Activated CD8-positive, alpha-beta T cell treated with anti-CD3 and anti-CD28 coated beads, Interleukin-2, amount 10 ng/mL, durations not matched to agents 7 days and 5 days (primary cell): Measurements from ENCODE around the gene CNN1. TPM values are rescaled to one million over a fixed set of nuclear protein-coding genes. Genes with fewer than 3 reads are reported as not detected.
"Not testable (repeated sequence)": the region's sequence is repeated elsewhere in the genome, so short reads cannot be mapped to it uniquely, and the experiment has no call there.

Source experiments
- ATAC-seq: fragments of 150-1000 bp; cut with Tn5 transposase; one replicate; pipeline ENCODE4 v1.10.0; 2021; ENCODE audit warnings: moderate library complexity
- CTCF ChIA-PET: fragments of 350-600 bp; sonication (Branson Sonifier 250); formaldehyde crosslinking; loops from one replicate; lab custom pipeline; 2021; ENCODE audit warnings: antibody characterized with exemption; lab: Charles Lee
- POLR2A ChIA-PET: fragments of 350-600 bp; sonication (Branson Sonifier 250); formaldehyde crosslinking; loops from one replicate; lab custom pipeline; 2021; ENCODE audit warnings: antibody characterized with exemption; lab: Charles Lee
- DNase-seq: peaks from one replicate; pipeline ENCODE4 v3.0.0-alpha.2; 2020
- H3K27ac Mint-ChIP-seq: one replicate; pipeline ENCODE4 v1.8.0; 2021; ENCODE audit warnings: mild to moderate bottlenecking, mixed read lengths
- H3K27me3 Mint-ChIP-seq: one replicate; pipeline ENCODE4 v1.8.0; 2021; ENCODE audit warnings: low read depth, mixed read lengths
- H3K36me3 Mint-ChIP-seq: one replicate; pipeline ENCODE4 v1.8.0; 2021; ENCODE audit warnings: low read depth, mixed read lengths
- H3K4me1 Mint-ChIP-seq: one replicate; pipeline ENCODE4 v1.8.0; 2021; ENCODE audit warnings: low read depth, mixed read lengths
- H3K4me3 Mint-ChIP-seq: one replicate; pipeline ENCODE4 v1.8.0; 2021; ENCODE audit warnings: mild to moderate bottlenecking, mixed read lengths
- H3K9me3 Mint-ChIP-seq: one replicate; pipeline ENCODE4 v1.8.0; 2022; ENCODE audit warnings: mixed read lengths; ENCODE audit not compliant: insufficient read depth
- microRNA-seq: library from miRNA; unstranded; fragments of <30 nt; microRNA quantifications from one replicate; pipeline ENCODE4 v1.2.0, GENCODE V29; 2022
- total RNA-seq, 2 experiments: library from RNA; stranded (reverse); gene quantifications; one replicate each; pipeline ENCODE4 v1.2.3, GENCODE V29; 2021

CNN1 gene
- total RNA-seq, 2 experiments from 2014 or later, result not detected

- POLR2A ChIA-PET, result no interaction called here
Measured at GRCh38 chr19:11594084-11594483, 55.4 kb downstream of the CNN1 start.

GRCh38 chr19:11596156-11596555, 57.5 kb downstream of the CNN1 start:
- ChIA-PET POLR2A (no interaction called here), CTCF (no interaction called here)

More at GRCh38 chr19:11594084-11594483, 55.4 kb downstream of the CNN1 start:
- Mint-ChIP-seq H3K9me3 (no peaks in the 10 kb centered on the region), H3K27ac (no peak overlapping the region), H3K27me3 (no peaks in the 10 kb centered on the region), H3K4me3 (no peak overlapping the region), H3K36me3 (peaks cover 4% of the 10 kb centered on the region), H3K4me1 (peaks cover 19% of the 10 kb centered on the region)
- no peak for DNase-seq
- CTCF ChIA-PET, result interaction anchor here (0.9 to 2.2 kb wide), 3 partner anchors 34 to 39 kb away, joined by 3 to 7 read pairs (median 6); partner anchors contain the start of gene ELOF1
- ATAC-seq, result no peak

GRCh38 chr19:11597202-11598102, 58.8 kb downstream of the CNN1 start, which contains the start of gene ZNF627:
ZNF627 (plus strand) TSS chr19:11597483; CDS start chr19:11597628, 145 bp downstream.
- peak; percentile 100 for ATAC-seq
- H3K36me3 Mint-ChIP-seq, result peaks cover 16% of the 10 kb centered on the region
- peak within 1 kb of the TSS; percentile 84 for H3K4me3 Mint-ChIP-seq
- ChIA-PET POLR2A (interaction anchor here (0.8 kb wide), 1 partner anchor 16 kb away, joined by 3 read pairs; no protein-coding TSS in a partner anchor), CTCF (interaction anchor here (0.9 to 1.0 kb wide), 2 partner anchors 9 to 61 kb away, joined by 3 read pairs; no protein-coding TSS in a partner anchor)
- peak within 1 kb of the TSS; percentile 85 for H3K27ac Mint-ChIP-seq
- DNase-seq, result peak; percentile 99
- H3K4me1 Mint-ChIP-seq, result peaks cover 25% of the 10 kb centered on the region
- H3K27me3 Mint-ChIP-seq, result no peaks in the 10 kb centered on the region
- H3K9me3 Mint-ChIP-seq, result no peaks in the 10 kb centered on the region

More at GRCh38 chr19:11596156-11596555, 57.5 kb downstream of the CNN1 start:
- Mint-ChIP-seq H3K4me1 (peaks cover 25% of the 10 kb centered on the region), H3K36me3 (peaks cover 10% of the 10 kb centered on the region), H3K9me3 (no peaks in the 10 kb centered on the region), H3K27me3 (no peaks in the 10 kb centered on the region), H3K27ac (peak overlapping the region; percentile 85), H3K4me3 (peak overlapping the region; percentile 84)
- ATAC-seq (no peak), DNase-seq (no peak)

- Mint-ChIP-seq H3K4me1 (peaks cover 25% of the 10 kb centered on the region), H3K27ac (peak overlapping the region; percentile 80), H3K27me3 (no peaks in the 10 kb centered on the region), H3K36me3 (peaks cover 22% of the 10 kb centered on the region), H3K4me3 (peak overlapping the region; percentile 84), H3K9me3 (peaks cover 3% of the 10 kb centered on the region)
- ATAC-seq, result no peak
- DNase-seq, result no peak
- ChIA-PET CTCF (interaction anchor here (0.9 to 1.0 kb wide), 2 partner anchors 10 to 62 kb away, joined by 3 read pairs; no protein-coding TSS in a partner anchor), POLR2A (interaction anchor here (0.8 kb wide), 1 partner anchor 16 kb away, joined by 3 read pairs; no protein-coding TSS in a partner anchor)
Measured at GRCh38 chr19:11598103-11598483, 59.4 kb downstream of the CNN1 start.

GRCh38 chr19:11598746-11599145, 60.1 kb downstream of the CNN1 start:
- Mint-ChIP-seq H3K4me1 (peaks cover 25% of the 10 kb centered on the region), H3K4me3 (peak overlapping the region; percentile 47), H3K36me3 (peaks cover 23% of the 10 kb centered on the region), H3K9me3 (peaks cover 6% of the 10 kb centered on the region), H3K27me3 (no peaks in the 10 kb centered on the region), H3K27ac (no peak overlapping the region)
- DNase-seq, result no peak
- CTCF ChIA-PET, result no interaction called here
- POLR2A ChIA-PET, result interaction anchor here (0.9 kb wide), 1 partner anchor 27 kb away, joined by 4 read pairs; no protein-coding TSS in a partner anchor
- ATAC-seq, result no peak

GRCh38 chr19:11599704-11600103, 61.1 kb downstream of the CNN1 start:
- H3K27ac Mint-ChIP-seq, H3K27me3 Mint-ChIP-seq, DNase-seq, ATAC-seq, H3K4me3 Mint-ChIP-seq, CTCF ChIA-PET: not testable (repeated sequence)
- peaks cover 25% of the 10 kb centered on the region for H3K4me1 Mint-ChIP-seq
- H3K36me3 Mint-ChIP-seq, result peaks cover 32% of the 10 kb centered on the region
- POLR2A ChIA-PET, result interaction anchor here (0.9 kb wide), 1 partner anchor 26 kb away, joined by 4 read pairs; no protein-coding TSS in a partner anchor
- H3K9me3 Mint-ChIP-seq, result peaks cover 11% of the 10 kb centered on the region

Small RNA genes within 50 kb of the gene (microRNA-seq; reads per million reads assigned to microRNA genes)
- gene MIR7974, result not detected

Other genes starting within 250 kb of the CNN1 start
- gene TSPAN16, start 242.7 kb upstream of the CNN1 start, total RNA-seq, result not detected
- gene RAB3D, start 199.2 kb upstream of the CNN1 start, total RNA-seq, result 1 to 10 TPM; 7.6 to 7.9 TPM
- gene TMEM205, start 192.6 kb upstream of the CNN1 start, total RNA-seq, result 10 to 100 TPM; 23.6 to 29.6 TPM
- 10 to 100 TPM in 1 of 2 experiments, 1 to 10 TPM in 1; 9.9 to 13.6 TPM for gene CCDC159, start 192.3 kb upstream of the CNN1 start, total RNA-seq
- 1 to 10 TPM; 1.1 TPM for gene PLPPR2, start 183.4 kb upstream of the CNN1 start, total RNA-seq
- gene SWSAP1, start 164.2 kb upstream of the CNN1 start, total RNA-seq, result 1 to 10 TPM; 3.1 to 3.4 TPM
- 1 to 10 TPM; 6.4 to 8.8 TPM for gene EPOR, start 154.5 kb upstream of the CNN1 start, total RNA-seq
- not detected for gene RGL3, start 119.5 kb upstream of the CNN1 start, total RNA-seq
- not detected for gene ODAD3, start 103.7 kb upstream of the CNN1 start, total RNA-seq
- gene PRKCSH, start 103.2 kb upstream of the CNN1 start, total RNA-seq, result 100 to 1,000 TPM; 285 to 302 TPM
- under 1 TPM in 1 of 2 experiments, not detected in 1; 0.71 TPM for gene ELAVL3, start 57.8 kb upstream of the CNN1 start, total RNA-seq
- 10 to 100 TPM; 20.1 to 21.8 TPM for gene ZNF653, start 33.0 kb upstream of the CNN1 start, total RNA-seq
- 10 to 100 TPM; 28.9 to 31.6 TPM for gene ECSIT, start 9.7 kb upstream of the CNN1 start, total RNA-seq
- 10 to 100 TPM; 47.9 to 52.8 TPM for gene ELOF1, start 20.4 kb downstream of the CNN1 start, total RNA-seq
- gene ACP5, start 38.8 kb downstream of the CNN1 start, total RNA-seq, result 1 to 10 TPM; 9.8 to 9.9 TPM
- gene ZNF627, start 58.6 kb downstream of the CNN1 start, total RNA-seq, result 1 to 10 TPM; 3.7 to 4.8 TPM
- gene ZNF823, start 200.1 kb downstream of the CNN1 start, total RNA-seq, result 1 to 10 TPM; 6.5 to 7.0 TPM
- gene ZNF441, start 228.1 kb downstream of the CNN1 start, total RNA-seq, result 1 to 10 TPM; 7.9 to 8.7 TPM